NCI-H146 treated with DMSO at 0.1 percent for 48 hours (cell line): Measurements from ENCODE around the gene ACOXL.

Source experiments
- DNase-seq: peaks from one replicate; lab custom pipeline; 2025; ENCODE audit not compliant: unreplicated experiment; lab: John Stamatoyannopoulos, UW

ACOXL gene

DNA sequence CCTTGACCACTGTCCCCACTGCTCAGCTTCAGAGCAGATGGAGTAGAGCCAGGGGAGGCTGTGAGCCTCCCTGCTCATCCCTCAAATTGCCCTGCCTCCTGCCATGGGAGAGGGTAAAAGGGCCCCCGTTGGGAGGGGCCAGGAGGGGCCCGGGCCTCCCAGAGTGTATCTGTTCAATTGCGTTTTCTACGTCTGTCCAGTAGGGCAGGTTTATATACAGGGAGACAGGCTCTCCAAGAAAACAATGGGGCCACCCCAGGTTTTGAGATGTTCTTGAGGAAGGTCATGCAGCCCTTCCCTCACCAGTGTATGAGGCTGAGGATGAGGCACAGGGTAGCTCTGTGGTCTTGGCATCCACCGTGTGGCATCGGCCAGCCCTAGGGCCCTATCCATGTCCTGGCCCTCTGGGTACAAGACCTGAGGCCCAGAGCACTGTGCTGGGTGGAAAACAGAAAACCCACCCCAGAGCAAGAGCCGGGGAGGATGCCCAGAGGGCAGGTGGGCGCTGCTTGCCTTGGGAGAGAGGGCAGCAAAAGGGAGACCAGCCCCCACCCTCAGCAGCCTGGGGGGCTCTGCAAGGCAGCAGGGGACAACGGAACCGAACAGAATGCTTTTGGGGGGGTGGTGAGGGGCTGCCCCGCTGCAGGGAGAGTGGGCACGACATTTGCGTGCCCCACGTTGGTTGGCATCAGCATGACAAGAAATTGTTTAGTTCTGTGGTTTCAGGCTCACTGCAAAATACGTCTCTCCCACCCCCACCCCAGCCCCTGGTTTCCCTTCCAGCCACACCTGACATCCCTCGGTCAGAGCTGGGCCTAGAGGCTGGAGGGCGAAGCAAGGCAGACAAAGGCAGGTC, 141.5 kb downstream of the ACOXL start:
- no peak for DNase-seq

DNA sequence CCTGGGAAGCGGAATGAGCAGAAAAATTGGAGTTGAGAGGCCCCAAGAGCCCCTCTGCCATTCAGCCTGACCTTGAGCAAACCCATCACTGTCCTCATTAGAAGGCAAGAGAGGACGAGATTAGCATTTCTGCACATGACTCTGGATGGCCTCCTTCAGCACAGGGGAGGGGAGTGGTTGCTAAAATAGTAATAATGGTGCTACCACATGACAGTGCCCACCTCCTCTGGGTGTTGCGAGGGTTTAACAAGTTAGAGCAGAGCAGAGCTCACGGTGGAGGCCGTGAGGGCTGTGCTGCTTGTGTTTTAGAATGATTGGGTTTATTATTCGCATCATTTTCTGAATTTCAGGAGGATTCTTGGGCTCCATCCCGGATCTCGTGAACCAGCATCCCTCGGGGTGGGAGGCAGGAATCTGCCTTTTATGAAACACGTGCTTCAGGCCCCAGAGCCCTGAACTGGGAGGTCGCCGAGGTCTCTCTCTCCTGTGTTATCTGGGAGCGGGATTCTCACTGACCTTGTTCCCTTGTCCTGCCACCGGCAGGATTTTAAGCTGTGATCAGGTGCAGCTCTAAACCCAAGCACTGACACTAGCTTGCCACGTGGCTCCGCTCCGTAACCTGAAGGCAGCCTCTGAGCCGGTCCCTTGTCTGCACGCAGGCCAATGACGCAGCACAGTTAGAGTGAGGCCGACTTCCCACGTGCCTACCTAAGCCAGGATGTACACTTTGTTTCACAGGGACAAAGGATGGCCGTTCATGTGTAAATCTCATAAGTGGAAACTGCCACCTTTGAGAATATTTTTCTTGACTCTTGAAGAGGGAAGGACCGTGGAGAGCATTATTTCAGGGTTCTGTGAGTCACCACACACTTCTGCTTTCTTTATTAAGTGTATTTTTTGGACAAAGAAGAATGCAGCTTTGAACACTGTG, 142.3 kb downstream of the ACOXL start:
- DNase-seq: no peak

DNA sequence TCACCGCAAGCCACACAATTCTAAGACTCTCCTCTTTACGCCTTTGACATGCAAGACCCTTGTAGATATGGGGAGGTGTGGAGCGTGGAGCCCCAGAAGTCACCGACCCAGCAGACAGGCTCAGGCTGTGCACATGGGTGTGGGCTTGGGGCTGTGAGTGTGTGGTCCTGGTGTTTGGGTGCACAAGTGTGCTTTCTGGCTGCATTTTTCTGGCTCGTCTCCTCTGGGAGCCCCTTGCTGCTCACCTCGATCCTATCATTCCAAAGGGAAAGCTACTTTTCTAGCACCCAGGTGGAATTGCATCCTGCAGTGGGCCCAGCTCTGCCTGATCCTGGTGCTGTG, 143.0 kb downstream of the ACOXL start:
- DNase-seq: no peak

DNA sequence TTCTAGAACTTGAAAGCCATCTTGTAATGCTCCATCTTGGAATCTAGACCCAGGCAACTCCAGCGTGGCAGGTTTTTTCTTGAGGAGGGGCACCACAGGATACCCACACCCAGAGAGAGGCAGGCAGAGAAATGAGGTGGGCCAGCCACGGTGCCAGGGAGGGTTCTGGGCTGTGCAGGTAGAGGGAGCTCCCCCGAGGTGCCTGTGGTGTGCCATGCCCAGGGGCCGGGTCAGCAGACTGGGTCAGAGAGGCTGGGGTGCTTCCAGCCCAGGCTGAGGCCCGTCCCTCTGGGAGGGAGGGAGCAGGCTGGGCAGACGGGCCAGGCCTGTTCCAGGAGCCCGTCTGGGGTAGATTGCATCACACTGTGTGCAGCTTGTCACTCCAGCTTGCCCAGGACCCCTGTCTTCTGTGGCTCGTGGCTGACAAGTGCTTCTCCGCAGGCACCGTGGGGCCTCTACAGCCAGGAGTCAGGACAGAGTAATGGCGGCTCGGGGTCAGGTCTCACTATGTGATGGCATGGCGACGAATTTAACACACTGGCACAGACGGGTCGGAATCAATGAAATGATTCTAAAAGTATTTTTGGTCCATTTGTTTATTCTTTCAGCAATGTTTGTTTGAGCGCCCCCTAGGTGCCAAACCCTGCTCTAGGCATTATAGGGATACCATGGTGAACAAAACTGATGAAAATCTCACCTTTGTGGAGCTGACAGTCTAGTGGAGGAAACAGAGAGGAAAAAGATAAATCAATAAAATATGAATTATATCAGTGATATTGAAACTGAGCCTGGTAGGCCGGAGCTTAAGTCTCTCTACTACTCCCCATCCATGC, 144.0 kb downstream of the ACOXL start:
- DNase-seq: no peak

DNA sequence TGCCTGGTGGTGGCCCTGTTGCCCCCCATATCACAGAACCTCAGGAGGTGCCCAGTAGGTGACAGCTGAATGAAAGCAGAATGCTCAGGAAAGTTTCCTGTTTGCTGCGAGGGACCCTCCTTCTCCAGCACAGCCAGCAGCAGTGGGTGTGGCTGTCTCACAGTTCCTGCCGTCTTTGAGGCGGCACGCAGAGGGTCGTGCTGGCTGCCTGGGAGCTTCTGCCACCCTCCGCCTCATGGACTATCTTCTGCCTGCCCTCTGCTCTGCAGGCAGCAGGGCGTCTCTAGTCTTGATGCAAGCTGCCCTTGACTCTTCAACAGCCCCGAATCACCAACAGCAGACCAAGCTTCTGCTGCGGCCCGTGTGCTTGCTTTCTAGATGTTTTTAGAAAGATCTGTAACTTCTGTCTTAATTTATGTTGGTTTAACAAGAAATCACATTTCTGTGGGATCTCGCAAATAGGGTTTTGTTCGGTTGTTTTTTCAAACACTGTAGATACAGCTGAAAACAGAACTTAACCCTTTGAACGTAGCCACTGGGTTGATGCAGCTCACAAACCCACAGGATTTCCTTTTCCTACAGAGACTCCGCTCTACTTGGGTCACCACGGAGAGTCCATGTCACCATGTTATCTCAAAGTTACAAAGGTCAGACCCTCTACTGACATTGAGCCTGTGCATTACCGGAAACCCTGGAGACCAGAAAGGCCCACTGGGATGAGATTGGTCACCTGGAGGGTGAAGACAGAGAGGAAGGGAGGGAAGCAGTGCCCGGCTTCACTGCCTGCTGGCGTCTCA, 144.9 kb downstream of the ACOXL start:
- no peak for DNase-seq

DNA sequence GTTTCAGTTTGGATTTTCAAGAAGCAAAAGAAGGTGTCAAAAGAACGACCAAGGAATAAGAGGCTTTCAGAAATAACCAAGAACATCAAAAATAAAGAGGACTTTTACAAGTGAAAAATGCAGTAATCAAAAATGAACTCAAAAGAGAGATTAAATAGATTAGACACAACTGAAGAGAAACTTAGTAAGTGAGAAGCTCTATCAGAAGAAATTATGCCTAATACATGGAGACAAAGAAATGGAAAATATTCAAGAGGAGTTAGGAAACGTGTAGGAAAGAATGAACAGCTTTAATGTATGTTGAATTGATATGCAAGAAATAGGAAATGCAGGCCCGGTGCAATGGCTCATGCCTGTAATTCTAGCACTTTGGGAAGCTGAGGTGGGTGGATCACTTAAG, 145.8 kb downstream of the ACOXL start:
- no peak for DNase-seq

DNA sequence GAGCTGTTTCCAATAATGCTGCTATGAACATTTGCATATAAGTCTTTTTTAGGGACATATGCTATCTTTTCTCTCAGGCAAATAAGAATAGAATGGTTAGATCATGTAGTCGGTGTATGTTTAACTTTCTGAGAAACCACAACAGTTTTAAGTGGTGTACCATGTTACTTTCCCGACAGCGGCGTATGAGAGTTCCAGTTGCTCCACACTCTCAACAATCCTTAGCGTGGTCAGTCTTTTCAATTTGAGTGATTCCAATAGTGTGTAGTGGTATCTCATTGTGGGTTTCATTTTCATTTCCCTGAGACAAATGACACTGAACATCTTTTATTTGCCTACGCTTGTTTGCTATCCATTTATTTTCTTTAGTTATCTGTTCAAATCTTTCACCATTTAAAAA, 149.5 kb downstream of the ACOXL start:
- DNase-seq: no peak

DNA sequence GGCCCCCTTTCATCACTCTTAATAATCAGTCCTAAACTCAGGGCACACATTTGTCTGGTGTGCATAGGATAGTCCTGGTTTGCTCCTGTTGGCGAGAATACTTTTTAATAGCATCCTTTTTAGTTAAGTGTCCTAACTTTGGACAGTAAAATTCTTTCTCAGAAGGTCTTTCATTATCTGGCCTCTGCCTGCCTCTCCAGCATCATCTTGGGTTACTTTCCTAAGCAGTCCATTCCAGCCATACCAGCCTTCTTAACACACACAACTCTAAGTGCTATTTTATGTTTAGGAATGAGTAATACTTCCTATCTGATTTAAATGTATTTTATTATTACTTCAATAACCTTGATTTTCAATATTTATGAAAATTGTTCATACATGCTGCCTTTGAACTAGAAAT, 151.0 kb downstream of the ACOXL start:
- DNase-seq: no peak

DNA sequence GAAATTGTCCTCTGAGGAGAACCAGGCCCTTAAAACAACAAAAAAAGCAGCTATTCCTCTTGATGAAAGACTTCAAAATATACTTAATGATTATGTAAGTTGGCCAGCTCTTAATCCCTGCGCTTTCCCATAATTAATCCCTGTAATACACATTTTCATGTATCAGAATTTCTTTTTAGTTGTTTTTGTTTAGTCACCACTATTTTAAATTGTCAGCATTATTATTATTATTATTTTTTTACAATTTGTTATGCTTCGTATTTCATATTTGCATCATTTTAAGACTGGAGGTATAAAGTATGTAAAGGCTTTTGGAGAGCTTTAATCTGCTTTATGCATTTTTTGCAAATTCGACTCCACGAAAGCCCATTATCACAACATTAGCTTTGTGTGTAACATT, 152.9 kb downstream of the ACOXL start:
- DNase-seq: no peak

DNA sequence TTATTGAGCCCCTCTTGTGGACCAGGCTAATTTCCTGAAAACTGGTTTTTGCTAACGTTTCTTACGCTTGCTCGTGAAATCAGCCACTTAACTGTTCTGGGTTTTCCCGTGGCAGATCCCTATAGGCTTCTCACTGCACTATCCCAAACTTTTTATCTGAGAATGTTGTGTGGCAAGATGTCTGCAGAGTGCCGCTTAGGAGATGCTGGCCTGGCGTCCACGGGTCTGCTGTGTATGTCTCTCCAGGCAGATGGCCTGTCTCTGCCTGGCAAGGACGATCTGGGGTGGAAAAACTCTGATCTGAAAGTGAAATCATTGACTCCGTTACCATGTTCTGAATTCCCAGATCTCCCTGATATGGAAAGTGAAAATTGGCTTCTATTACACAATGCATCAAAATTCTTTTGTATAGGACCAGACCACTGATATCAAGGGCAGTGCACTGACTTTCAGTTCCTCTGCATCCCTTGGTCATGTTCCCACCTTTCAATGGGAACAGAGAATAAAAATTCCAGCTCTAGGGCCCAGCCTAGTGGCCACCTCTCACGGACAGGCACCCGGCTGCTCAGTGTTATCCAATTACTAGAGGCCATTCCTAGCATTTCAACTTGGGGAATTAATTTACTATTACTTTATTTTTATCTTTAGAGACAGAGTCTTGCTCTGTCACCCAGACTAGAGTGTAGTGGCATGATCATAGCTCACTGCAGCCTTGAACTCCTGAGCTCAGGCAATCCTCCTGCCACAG, 154.6 kb downstream of the ACOXL start:
- DNase-seq: no peak

DNA sequence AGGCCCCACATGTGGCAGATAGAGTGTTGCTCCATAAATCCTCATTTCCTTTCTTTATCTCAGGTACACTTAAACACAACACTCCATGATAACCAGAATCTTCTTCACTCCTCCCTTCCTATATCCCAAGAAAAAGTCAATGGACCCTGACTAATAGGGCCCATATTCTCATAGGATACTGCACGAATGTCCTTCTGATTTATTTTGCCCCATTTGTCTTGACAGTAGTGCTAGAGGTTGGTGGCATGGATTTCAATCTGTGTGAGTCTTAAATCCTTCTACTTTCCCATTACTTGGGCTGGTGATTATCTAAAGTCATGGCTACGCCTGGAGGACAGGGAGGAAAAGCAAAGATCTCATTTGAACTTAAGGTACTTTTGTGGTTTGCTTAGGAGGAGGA, 156.0 kb downstream of the ACOXL start:
- no peak for DNase-seq

DNA sequence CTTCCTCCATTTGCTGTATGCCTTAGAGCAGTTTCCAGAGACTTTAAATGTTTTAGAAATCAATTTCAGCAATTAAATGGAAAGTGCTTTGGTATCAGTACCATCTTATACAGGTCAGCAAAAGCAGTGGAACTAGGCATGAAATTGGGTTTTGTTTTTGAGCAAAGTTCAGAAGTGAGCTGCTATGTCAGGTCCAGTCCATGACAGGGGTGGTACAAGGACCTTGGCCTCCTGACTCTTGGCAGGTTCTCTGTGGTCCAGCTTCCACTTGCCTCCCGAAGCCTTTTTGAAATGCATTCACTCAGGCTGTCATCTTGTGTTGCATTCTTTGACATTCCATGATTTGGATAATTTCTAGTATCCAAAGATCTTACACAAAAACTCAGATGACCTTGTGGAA, 159.3 kb downstream of the ACOXL start:
- DNase-seq: no peak

DNA sequence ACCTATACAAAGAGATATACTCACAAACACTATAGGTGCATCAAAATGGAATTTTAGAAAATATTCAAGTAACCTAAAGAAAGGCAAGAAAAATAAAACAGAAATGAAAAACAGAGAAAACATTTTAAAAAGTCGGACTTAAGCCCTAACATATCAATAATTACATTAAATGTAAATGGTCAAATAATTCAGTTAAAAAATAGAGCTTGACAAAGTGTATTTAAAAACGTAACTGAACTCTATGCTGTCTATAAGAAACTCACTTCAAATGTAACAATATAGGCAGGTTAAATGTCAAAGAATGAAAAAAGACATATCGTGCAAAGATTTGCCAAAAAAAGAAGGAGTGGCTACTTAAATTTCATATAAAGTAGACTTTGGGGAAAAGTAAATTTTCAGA, 163.9 kb downstream of the ACOXL start:
- no peak for DNase-seq

DNA sequence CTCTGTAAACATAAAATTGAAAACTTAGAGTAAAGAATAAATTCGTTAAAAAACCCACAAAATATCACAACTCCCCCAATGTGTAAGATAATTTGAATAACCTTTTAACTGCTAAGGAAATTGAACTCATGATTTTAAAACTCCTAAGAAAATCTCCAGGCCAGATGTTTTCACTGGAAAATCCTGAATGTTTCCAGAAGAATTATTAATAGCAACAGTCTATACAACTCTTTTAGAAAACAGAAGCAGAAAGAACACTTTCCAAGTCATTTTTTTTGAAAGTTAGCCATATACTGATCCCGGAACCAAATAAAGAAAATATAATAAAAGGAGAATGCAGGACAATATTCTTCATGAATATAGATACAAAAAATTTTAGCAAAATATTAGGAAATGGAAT, 165.6 kb downstream of the ACOXL start:
- DNase-seq: no peak

DNA sequence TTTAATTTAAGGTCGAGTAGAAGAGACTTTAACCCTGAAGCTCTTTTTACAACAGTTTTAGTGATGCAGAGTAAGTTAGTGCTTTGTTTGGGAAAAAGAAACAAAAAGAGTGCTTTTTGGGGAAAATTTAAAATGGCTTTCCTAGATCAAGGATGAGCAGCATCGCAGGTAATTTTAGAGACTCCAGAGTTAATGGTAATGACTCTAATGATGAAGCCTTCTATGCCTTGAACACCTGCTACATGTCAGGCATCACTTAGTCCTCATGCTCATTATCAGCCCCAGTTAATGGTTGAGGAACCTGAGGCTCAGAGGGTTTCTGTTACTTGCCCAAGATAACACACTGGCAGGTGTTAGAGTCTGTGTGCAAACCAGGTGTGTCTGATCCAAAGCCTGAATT, 167.8 kb downstream of the ACOXL start:
- DNase-seq: peak; percentile 98

DNA sequence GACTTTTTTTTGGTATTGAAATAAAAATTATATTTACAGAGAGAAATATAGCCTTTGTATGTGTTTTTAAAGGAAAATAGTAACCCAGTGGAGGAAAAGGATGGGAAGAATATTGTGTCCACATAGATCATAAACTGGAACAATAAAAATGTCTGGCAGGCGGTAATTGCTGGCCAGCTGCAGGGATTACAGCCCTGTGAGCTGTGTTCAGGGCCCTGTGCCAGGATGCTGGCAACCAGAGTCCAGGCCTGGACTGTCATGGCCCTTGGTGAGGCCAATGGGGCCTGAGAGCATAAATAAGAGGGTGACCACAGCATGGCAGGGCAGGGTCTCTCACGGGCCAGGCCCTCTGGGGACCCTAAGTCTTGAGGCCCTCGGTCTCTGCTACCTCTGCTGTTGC, 171.2 kb downstream of the ACOXL start:
- peak; percentile 43 for DNase-seq

DNA sequence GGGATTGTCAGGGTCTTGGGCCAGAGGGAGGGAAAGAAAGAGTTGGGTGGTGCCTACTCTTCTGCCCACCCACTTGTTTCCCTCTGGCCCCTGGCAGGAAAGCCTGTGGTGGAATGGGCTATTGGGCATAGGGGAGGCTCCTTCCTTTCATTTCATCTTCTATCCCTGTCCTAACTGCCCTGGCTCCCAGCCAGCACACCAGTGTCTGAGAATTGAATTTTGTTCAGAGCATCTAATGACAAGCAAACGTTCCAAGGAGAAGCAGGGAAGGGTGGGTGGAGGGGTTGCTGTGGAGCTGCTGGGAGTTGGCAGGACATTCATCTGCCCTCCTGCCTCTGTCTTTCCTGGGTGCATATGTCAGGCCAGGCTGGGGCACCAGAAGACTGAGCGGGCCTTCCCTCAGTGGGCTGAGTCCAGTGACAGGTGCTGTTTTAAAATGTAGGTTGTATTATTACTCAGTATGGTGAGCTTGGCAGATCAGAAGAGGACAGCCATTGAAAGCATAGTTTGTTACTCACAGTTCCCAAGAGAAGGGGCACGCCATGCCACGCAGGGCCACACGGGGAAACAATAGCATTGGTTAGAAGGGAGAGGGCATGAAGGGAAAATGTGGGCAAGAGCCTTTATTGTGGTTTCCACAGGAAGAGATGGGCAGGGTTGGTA, 171.9 kb downstream of the ACOXL start:
- DNase-seq: peak; percentile 24

DNA sequence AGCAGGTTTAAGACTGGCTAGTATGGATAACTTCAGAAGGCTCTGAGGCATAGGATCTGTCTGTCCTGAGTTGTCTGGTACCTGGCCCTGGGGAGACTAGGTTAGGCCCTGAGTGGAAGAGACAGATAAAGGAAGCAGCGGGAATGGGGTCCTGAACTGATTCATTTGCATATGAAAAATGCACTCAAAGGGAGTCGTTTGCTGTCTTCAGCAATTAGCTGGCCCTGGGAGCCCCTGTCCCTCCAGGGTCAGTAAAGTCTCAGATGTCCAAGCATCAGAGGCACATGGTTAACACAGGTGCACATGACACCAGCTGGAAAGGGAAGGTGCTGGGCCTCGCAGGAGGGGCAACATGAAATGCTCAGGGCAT, 172.4 kb downstream of the ACOXL start:
- DNase-seq: peak; percentile 10

DNA sequence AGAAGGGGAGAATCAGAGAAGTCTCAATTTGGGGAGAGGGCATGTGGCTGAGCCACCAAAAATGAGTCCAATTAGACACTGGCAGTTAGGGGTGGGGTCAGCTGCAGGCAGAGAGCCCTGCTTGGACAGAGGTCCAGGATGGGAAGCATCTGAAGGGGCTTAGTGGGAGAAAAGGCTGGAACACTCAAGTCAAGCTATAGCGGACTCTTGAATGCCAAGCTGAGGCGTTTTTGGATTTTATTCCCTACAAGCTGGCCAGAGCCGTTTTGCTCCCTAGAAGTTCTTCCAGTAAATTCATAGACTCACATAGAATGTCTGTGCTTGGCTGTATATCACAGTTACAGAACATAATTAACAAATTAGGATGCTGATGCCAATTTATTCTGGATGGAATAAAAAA, 172.8 kb downstream of the ACOXL start:
- DNase-seq: no peak
